H1 (cell line): ENCODE measurements around the gene SMYD4. TPM values are rescaled to one million over a fixed set of nuclear protein-coding genes. Genes with fewer than 3 reads are reported as not detected.
A peak's percentile ranks its signal among the peaks of the same experiment; 100 is the strongest.

Source experiments
- CTCF ChIA-PET: fragments of 300-600 bp; sonication (Branson Sonifier 250); formaldehyde crosslinking; loops from one replicate; lab custom pipeline; 2021; ENCODE audit not compliant: partially characterized antibody; lab: Charles Lee
- POLR2A ChIA-PET: fragments of 300-600 bp; sonication (Branson Sonifier 250); formaldehyde crosslinking; loops from one replicate; lab custom pipeline; 2021; ENCODE audit warnings: inconsistent platforms; ENCODE audit not compliant: partially characterized antibody; lab: Charles Lee
- DNase-seq, 2 experiments: peaks; one replicate each; pipeline versions ENCODE4 v3.0.0 to v3.0.0-alpha.2; 2010 to 2022; ENCODE audit warnings: low spot score in 2 of 2, low read depth in 1 of 2, mixed read lengths in 1 of 2
- FAIRE-seq: peaks from 2 replicates; lab custom pipeline; 2011; peaks lifted over from hg19 to GRCh38; lab: Jason Lieb, UNC
- H2AFZ ChIP-seq: 2 replicates; pipeline ENCODE4 v1.8.1; 2012; ENCODE audit warnings: low read length, inconsistent platforms
- H2AK5ac ChIP-seq: 2 replicates; pipeline ENCODE4 v1.6.1; 2013; ENCODE audit warnings: low read depth, low read length
- H2BK120ac ChIP-seq: replicated peaks from 2 replicates; pipeline ENCODE3; 2013; ENCODE audit warnings: low read depth, low read length, inconsistent platforms
- H2BK12ac ChIP-seq: 2 replicates; pipeline ENCODE4 v1.6.1; 2013; ENCODE audit warnings: low read depth, low read length
- H2BK15ac ChIP-seq: 2 replicates; pipeline ENCODE4 v1.6.1; 2013; ENCODE audit warnings: low read length
- H2BK20ac ChIP-seq: 2 replicates; pipeline ENCODE4 v1.6.1; 2013; ENCODE audit warnings: low read length
- H2BK5ac ChIP-seq: 2 replicates; pipeline ENCODE4 v1.6.1; 2013; ENCODE audit warnings: low read depth, low read length
- H3K14ac ChIP-seq: 2 replicates; pipeline ENCODE4 v1.6.1; 2013; ENCODE audit warnings: inconsistent platforms; ENCODE audit not compliant: insufficient read length
- H3K18ac ChIP-seq: 2 replicates; pipeline ENCODE4 v1.6.1; 2013; ENCODE audit warnings: low read length; ENCODE audit errors: extremely low read depth
- H3K23ac ChIP-seq: 2 replicates; pipeline ENCODE4 v1.6.1; 2013; ENCODE audit warnings: inconsistent platforms; ENCODE audit not compliant: insufficient read length
- H3K23me2 ChIP-seq: 2 replicates; pipeline ENCODE4 v1.6.1; 2013; ENCODE audit warnings: low read depth, low read length
- H3K27ac ChIP-seq: 2 replicates; pipeline ENCODE4 v1.6.1; 2011; ENCODE audit warnings: low read depth, low read length, inconsistent platforms
- H3K27me3 ChIP-seq, 4 experiments: replicated peaks in 1 of 4; 1 replicate in 1 of 4; 2 replicates in 3 of 4; pipeline versions ENCODE4 v1.6.1 to v1.8.1; 2011 to 2013; ENCODE audit warnings: low read length in 3 of 4, mild to moderate bottlenecking in 3 of 4, inconsistent platforms in 2 of 4, mixed read lengths in 2 of 4, moderate library complexity in 1 of 4; ENCODE audit not compliant: control insufficient read depth in 3 of 4, insufficient read depth in 3 of 4; ENCODE audit errors: extremely low read depth in 1 of 4
- H3K36me3 ChIP-seq, 4 experiments: 2 replicates each; pipeline versions ENCODE4 v1.6.1 to v1.8.1; 2011 to 2013; ENCODE audit warnings: mild to moderate bottlenecking in 4 of 4, low read length in 3 of 4, moderate library complexity in 2 of 4, control low read depth in 1 of 4, inconsistent platforms in 1 of 4; ENCODE audit not compliant: insufficient read depth in 4 of 4, control insufficient read depth in 2 of 4
- H3K4ac ChIP-seq: replicated peaks from 2 replicates; pipeline ENCODE3; 2013; ENCODE audit warnings: low read length, low read depth, mixed read lengths, inconsistent platforms; ENCODE audit not compliant: insufficient read length
- H3K4me1 ChIP-seq, 4 experiments: replicated peaks in 1 of 4; 1 replicate in 1 of 4; 2 replicates in 3 of 4; pipeline versions ENCODE4 v1.6.1 to v1.8.1; 2011 to 2013; ENCODE audit warnings: low read length in 3 of 4, inconsistent platforms in 2 of 4, mixed read lengths in 1 of 4; ENCODE audit not compliant: insufficient read depth in 4 of 4, control insufficient read depth in 3 of 4
- H3K4me2 ChIP-seq, 2 experiments: 2 replicates each; pipeline versions ENCODE4 v1.6.1 to v1.8.1; 2011 to 2013; ENCODE audit warnings: low read depth in 2 of 2, low read length in 2 of 2, control low read depth in 1 of 2, inconsistent platforms in 1 of 2, mild to moderate bottlenecking in 1 of 2; ENCODE audit not compliant: insufficient read depth in 1 of 2
- H3K4me3 ChIP-seq, 4 experiments: fragments of 200-600, 300-600 bp in 1 of 4; sonication (generic), shearing (Covaris generic), sonication (Bioruptor Twin) in 1 of 4; 2 replicates each; pipeline versions ENCODE4 v1.5.1 to v1.8.1; 2011 to 2016; ENCODE audit warnings: low read length in 4 of 4, low read depth in 3 of 4, control low read depth in 2 of 4, inconsistent platforms in 2 of 4, mild to moderate bottlenecking in 2 of 4, mixed read lengths in 1 of 4, moderate library complexity in 1 of 4; ENCODE audit not compliant: insufficient read depth in 2 of 4; ENCODE audit errors: extremely low read depth in 1 of 4
- H3K56ac ChIP-seq: replicated peaks from 2 replicates; pipeline ENCODE3; 2013; ENCODE audit warnings: low read depth, mild to moderate bottlenecking, mixed read lengths, low read length, inconsistent platforms; ENCODE audit not compliant: insufficient read length
- H3K79me1 ChIP-seq: 2 replicates; pipeline ENCODE4 v1.6.1; 2013; ENCODE audit warnings: low read depth, low read length, control low read depth
- H3K79me2 ChIP-seq, 2 experiments: 2 replicates each; pipeline versions ENCODE4 v1.6.1 to v1.8.1; 2012 to 2013; ENCODE audit warnings: low read length in 2 of 2, mild to moderate bottlenecking in 2 of 2, inconsistent platforms in 1 of 2; ENCODE audit not compliant: insufficient read depth in 2 of 2, control insufficient read depth in 1 of 2
- H3K9ac ChIP-seq, 4 experiments: replicated peaks in 1 of 4; 1 replicate in 1 of 4; 2 replicates in 3 of 4; pipeline versions ENCODE4 v1.6.1 to v1.8.1; 2011 to 2013; ENCODE audit warnings: low read depth in 3 of 4, low read length in 3 of 4, control low read depth in 2 of 4, mild to moderate bottlenecking in 2 of 4, moderate library complexity in 2 of 4, inconsistent platforms in 1 of 4; ENCODE audit errors: extremely low read depth in 1 of 4
- H3K9me3 ChIP-seq, 2 experiments: 2 replicates each; pipeline versions ENCODE4 v1.6.1 to v1.8.1; 2012 to 2013; ENCODE audit warnings: mild to moderate bottlenecking in 2 of 2, moderate library complexity in 2 of 2, control low read depth in 1 of 2, inconsistent platforms in 1 of 2, low read depth in 1 of 2, low read length in 1 of 2, mixed read lengths in 1 of 2; ENCODE audit not compliant: insufficient read depth in 2 of 2
- H4K20me1 ChIP-seq, 2 experiments: replicated peaks in 1 of 2; 2 replicates each; pipeline versions ENCODE3 to v1.8.1; 2011 to 2013; ENCODE audit warnings: inconsistent platforms in 2 of 2, low read length in 2 of 2, mild to moderate bottlenecking in 1 of 2; ENCODE audit not compliant: insufficient read depth in 2 of 2, control insufficient read depth in 1 of 2
- H4K5ac ChIP-seq: 2 replicates; pipeline ENCODE4 v1.6.1; 2013; ENCODE audit warnings: low read length, low read depth, mixed read lengths, inconsistent platforms; ENCODE audit not compliant: insufficient read length
- H4K8ac ChIP-seq: 2 replicates; pipeline ENCODE4 v1.8.0; 2013; ENCODE audit warnings: mild to moderate bottlenecking, moderate library complexity, low read length, inconsistent platforms; ENCODE audit not compliant: insufficient read depth; ENCODE audit errors: extremely low read depth
- H4K91ac ChIP-seq: replicated peaks from 2 replicates; pipeline ENCODE3; 2013; ENCODE audit warnings: low read length, mixed read lengths, inconsistent platforms; ENCODE audit not compliant: insufficient read length
- CEBPB ChIP-seq: IDR thresholded peaks from 2 replicates; pipeline ENCODE4 v1.6.1; 2012; ENCODE audit warnings: low read depth, low read length
- POLR2A ChIP-seq, 2 experiments: IDR thresholded peaks; 1 replicate in 1 of 2; 2 replicates in 1 of 2; pipeline ENCODE4 v1.6.1; 2011; ENCODE audit warnings: low read depth in 2 of 2, low read length in 2 of 2, mild to moderate bottlenecking in 2 of 2; ENCODE audit errors: control extremely low read depth in 1 of 2
- TAF7 ChIP-seq: optimal IDR thresholded peaks from 2 replicates; pipeline ENCODE3; 2011; ENCODE audit warnings: low read depth, mild to moderate bottlenecking, inconsistent platforms, low read length, moderate library complexity, borderline replicate concordance
- ZNF274 ChIP-seq: IDR thresholded peaks from 2 replicates; pipeline ENCODE4 v1.7.0; 2012; ENCODE audit warnings: low read length, borderline replicate concordance; ENCODE audit errors: extremely low read depth
- WGBS, 2 experiments: shearing (Covaris generic) in 1 of 2; methylation state at CpG; one replicate each; pipeline versions ENCODE4 v1.1.6 to v1.1.7; 2013 to 2015; ENCODE audit warnings: low lambda C conversion rate in 2 of 2, mixed read lengths in 2 of 2, inconsistent platforms in 1 of 2, low coverage in 1 of 2, missing lambda C conversion rate in 1 of 2; ENCODE audit not compliant: insufficient replicate concordance in 2 of 2, insufficient coverage in 1 of 2, insufficient read length in 1 of 2; ENCODE audit errors: extremely low coverage in 1 of 2, missing lambda C conversion rate in 1 of 2; 5-methylcytosine and 5-hydroxymethylcytosine counted together
- polyA plus RNA-seq, 7 experiments: library from polyadenylated mRNA; depleted of rRNA in 3 of 7; stranded (reverse) in 5 of 7; unstranded in 2 of 7; fragments of >200 nt in 5 of 7; fragments of 200-250 nt in 2 of 7; gene quantifications; 1 replicate in 5 of 7; 2 replicates in 1 of 7; 4 replicates in 1 of 7; pipeline versions ENCODE4 v1.2.1 to v1.2.3, GENCODE V29; 2011 to 2013; ENCODE audit warnings: missing spikeins in 2 of 7, mixed read lengths in 2 of 7
- total RNA-seq: library from RNA; stranded (reverse); fragmentation: NEBNext Ultra II Directional; extraction: Animal tissue kit (Norgen Biotek cat#: 25700); gene quantifications from 2 replicates; pipeline ENCODE4 v1.2.1, GENCODE V29; 2021

Gene SMYD4
- total and polyA plus RNA-seq, 2 of the 8 experiments (the other 6 are each of a cell fraction or from before 2014, with no cell fraction given): 10.5 to 23.4 TPM

DNA sequence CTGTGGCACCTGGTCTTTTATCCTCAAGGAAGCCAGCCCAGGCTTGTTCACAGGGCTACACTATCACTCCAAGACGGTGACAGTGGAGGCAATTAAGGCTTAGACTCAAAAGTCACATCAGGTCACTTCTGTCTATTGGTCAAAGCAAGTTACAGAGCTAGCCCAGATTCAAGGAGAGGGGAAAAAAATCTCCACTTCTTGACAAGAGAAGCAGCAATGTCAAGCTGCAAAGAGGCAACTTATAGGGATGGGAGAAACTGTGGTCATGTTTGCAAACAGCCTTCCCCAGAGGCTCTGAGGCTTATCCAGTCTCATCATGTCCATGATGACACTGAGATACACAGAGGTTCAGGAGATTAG, 36.3 kb downstream of the SMYD4 start:
- no peak overlapping the region for H2AFZ ChIP-seq
- POLR2A ChIA-PET: interaction anchor here (0.6 to 1.3 kb wide), 3 partner anchors 31 to 376 kb away, joined by 3 to 5 read pairs (median 4); partner anchors contain the start of gene SERPINF1
- no peak overlapping the region for H3K27ac ChIP-seq

More for the DNA sequence above, 36.3 kb downstream of the SMYD4 start:
- no peak overlapping the region for H2BK12ac ChIP-seq
- no peak overlapping the region for H3K23ac ChIP-seq
- no peak overlapping the region for H3K4me2 ChIP-seq
- H3K9me3 ChIP-seq: no peaks in the 10 kb centered on the region
- H3K18ac ChIP-seq: no peak overlapping the region
- H4K20me1 ChIP-seq: no peaks in the 10 kb centered on the region
- H3K9ac ChIP-seq: no peak overlapping the region; a peak in 1 of 7 replicates
- H3K27me3 ChIP-seq: no peaks in the 10 kb centered on the region
- H3K79me2 ChIP-seq: no peaks in the 10 kb centered on the region
- no peaks in the 10 kb centered on the region for H3K4me1 ChIP-seq
- H4K8ac ChIP-seq: no peak overlapping the region
- CTCF ChIA-PET: interaction anchor here (0.5 to 2.7 kb wide), 6 partner anchors 9 to 211 kb away, joined by 3 to 15 read pairs (median 4); no protein-coding TSS in a partner anchor
- no peak for FAIRE-seq
- H3K14ac ChIP-seq: no peak overlapping the region
- no peak for DNase-seq
- H2BK120ac ChIP-seq: no peak overlapping the region
- TF ChIP-seq CEBPB (no peak), TAF7 (no peak), ZNF274 (no peak), POLR2A (IDR thresholded peaks at IDR 0.05; ENCODE audit: control extremely low read depth in 1 of 2, low read depth in 2 of 2, low read length in 2 of 2) (no peak)
- no peak overlapping the region for H4K5ac ChIP-seq
- no peak overlapping the region for H4K91ac ChIP-seq
- no peak overlapping the region for H2BK15ac ChIP-seq
- H2BK5ac ChIP-seq: 0 out of 2 replicates have a peak overlapping the region, but pooled peaks have one; percentile 44
- H3K36me3 ChIP-seq: peaks cover 0 to 7% (median 0%) of the 10 kb centered on the region in 4 experiments; a peak in 3 of 8 replicates
- WGBS, 2 experiments: 89% methylated on average over 1 of the region's 1 CpG; no CpG with 5 or more reads in 1 of the 2 experiments
- no peak overlapping the region for H3K4me3 ChIP-seq
- H3K56ac ChIP-seq: no peak overlapping the region
- H2AK5ac ChIP-seq: no peak overlapping the region
- no peak overlapping the region for H2BK20ac ChIP-seq
- H3K23me2 ChIP-seq: no peaks in the 10 kb centered on the region
- H3K79me1 ChIP-seq: no peaks in the 10 kb centered on the region
- H3K4ac ChIP-seq: no peak overlapping the region
